ENCODE results near the gene CSTF3.

The CSTF3 gene

DNA sequence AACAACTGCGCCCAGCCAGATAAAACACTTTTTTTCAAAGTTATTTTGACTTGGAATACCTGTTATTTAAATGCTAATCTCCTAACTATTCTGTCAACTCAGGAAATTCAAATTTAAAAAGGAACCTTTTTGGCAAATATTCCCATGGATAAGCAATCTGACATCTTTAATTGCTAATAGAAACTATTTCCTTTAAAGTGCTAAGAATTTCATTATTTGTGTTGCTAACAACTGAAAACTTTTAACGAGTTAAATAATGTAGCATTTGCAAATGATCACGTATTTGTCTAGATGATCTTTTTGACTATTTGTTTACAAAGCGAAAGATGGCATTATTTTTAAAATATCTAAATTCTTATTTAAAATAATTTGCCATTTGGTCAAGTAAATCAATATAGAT is 28.8 kb downstream of the CSTF3 start:
- TF ChIP-seq SIN3A (IDR thresholded peaks at IDR 0.05; ENCODE audit: borderline replicate concordance, insufficient read depth, low read length) (no peak), POLR2AphosphoS5 (IDR thresholded peaks at IDR 0.05; ENCODE audit: low read depth, low read length) (no peak), FOXP2 (optimal IDR thresholded peaks at IDR 0.05; ENCODE audit: borderline replicate concordance, extremely low read depth, extremely low read length, insufficient read depth) (no peak), TAF1 (IDR thresholded peaks at IDR 0.05; ENCODE audit: borderline replicate concordance, insufficient read depth, low read length) (no peak)
- TF ChIP-seq, protein P1, sequence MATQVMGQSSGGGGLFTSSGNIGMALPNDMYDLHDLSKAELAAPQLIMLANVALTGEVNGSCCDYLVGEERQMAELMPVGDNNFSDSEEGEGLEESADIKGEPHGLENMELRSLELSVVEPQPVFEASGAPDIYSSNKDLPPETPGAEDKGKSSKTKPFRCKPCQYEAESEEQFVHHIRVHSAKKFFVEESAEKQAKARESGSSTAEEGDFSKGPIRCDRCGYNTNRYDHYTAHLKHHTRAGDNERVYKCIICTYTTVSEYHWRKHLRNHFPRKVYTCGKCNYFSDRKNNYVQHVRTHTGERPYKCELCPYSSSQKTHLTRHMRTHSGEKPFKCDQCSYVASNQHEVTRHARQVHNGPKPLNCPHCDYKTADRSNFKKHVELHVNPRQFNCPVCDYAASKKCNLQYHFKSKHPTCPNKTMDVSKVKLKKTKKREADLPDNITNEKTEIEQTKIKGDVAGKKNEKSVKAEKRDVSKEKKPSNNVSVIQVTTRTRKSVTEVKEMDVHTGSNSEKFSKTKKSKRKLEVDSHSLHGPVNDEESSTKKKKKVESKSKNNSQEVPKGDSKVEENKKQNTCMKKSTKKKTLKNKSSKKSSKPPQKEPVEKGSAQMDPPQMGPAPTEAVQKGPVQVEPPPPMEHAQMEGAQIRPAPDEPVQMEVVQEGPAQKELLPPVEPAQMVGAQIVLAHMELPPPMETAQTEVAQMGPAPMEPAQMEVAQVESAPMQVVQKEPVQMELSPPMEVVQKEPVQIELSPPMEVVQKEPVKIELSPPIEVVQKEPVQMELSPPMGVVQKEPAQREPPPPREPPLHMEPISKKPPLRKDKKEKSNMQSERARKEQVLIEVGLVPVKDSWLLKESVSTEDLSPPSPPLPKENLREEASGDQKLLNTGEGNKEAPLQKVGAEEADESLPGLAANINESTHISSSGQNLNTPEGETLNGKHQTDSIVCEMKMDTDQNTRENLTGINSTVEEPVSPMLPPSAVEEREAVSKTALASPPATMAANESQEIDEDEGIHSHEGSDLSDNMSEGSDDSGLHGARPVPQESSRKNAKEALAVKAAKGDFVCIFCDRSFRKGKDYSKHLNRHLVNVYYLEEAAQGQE (IDR thresholded peaks at IDR 0.05; ENCODE audit: insufficient read depth in 1 of 2, low read depth in 2 of 2, low read length in 2 of 2): no peak

DNA sequence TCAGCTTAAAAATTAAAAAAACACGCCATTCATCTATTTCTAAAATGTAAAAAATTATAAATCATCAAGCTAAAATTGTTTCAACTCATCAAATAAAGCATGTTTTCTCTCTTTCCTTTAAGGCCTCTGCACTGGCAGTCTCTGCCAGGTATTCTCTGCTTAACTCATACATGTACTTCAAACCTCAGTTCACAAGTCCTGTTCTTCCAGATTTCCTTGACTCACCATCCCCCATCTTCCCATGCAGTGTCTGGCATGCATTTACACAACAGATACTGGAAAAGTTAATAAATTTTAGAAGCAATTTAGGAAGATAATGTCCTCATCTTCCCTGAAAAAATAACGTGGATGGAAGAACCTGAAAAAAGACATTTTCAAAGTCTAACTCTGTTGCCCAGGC is 32.5 kb downstream of the CSTF3 start:
- TF ChIP-seq FOXP2 (optimal IDR thresholded peaks at IDR 0.05; ENCODE audit: borderline replicate concordance, extremely low read depth, extremely low read length, insufficient read depth): no peak
- TF ChIP-seq, protein P1 (IDR thresholded peaks at IDR 0.05; ENCODE audit: insufficient read depth in 1 of 2, low read depth in 2 of 2, low read length in 2 of 2): no peak

GRCh38 chr11:33125611-33126010 is 35.7 kb downstream of the CSTF3 start:
- TF ChIP-seq FOXP2 (optimal IDR thresholded peaks at IDR 0.05; ENCODE audit: borderline replicate concordance, extremely low read depth, extremely low read length, insufficient read depth): no peak
- TF ChIP-seq SIN3A (IDR thresholded peaks at IDR 0.05; ENCODE audit: borderline replicate concordance, insufficient read depth, low read length): no peak
- TF ChIP-seq TAF1 (IDR thresholded peaks at IDR 0.05; ENCODE audit: borderline replicate concordance, insufficient read depth, low read length): no peak
- TF ChIP-seq POLR2AphosphoS5 (IDR thresholded peaks at IDR 0.05; ENCODE audit: low read depth, low read length): no peak
- TF ChIP-seq, protein P1 (IDR thresholded peaks at IDR 0.05; ENCODE audit: insufficient read depth in 1 of 2, low read depth in 2 of 2, low read length in 2 of 2): no peak

DNA sequence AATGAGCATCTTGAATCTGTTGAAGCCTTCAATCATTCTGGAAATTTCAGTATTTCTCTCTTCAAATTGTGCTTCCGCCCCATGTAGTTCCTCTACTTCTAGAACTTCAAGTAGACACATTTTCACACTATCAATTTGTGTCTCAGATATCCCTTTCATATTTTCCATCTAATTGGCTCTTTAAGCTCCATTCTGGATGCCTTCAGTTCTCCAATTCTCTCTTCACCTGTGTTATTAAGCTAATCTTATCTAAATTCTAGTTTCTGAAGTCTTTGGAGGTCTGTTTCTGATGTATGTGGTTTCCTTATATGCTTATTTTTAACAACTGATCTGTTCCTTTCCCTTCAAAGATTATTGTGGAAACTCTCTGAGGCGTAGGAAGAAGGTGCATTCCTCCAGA is 36.3 kb downstream of the CSTF3 start:
- TF ChIP-seq POLR2AphosphoS5 (IDR thresholded peaks at IDR 0.05; ENCODE audit: low read depth, low read length) (no peak), TAF1 (IDR thresholded peaks at IDR 0.05; ENCODE audit: borderline replicate concordance, insufficient read depth, low read length) (no peak), SIN3A (IDR thresholded peaks at IDR 0.05; ENCODE audit: borderline replicate concordance, insufficient read depth, low read length) (no peak)

DNA sequence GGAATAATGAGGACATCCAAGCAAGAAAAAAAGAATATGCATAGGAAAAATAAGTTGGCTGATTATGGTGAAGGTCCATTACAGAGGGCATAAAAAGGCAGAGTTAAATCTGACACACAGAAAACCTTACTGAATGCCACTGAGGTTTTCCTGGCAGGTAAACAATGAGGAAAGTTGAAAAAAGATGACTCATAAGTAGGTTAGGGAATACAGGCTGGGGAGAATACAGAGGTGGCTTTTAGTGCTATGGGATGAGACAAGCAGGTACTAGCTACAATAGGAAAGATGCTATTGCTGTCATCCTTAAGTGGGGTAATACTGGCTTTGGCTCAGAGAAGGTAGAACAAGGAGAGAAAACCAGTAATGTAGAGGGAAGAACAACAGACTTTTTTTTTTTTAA is 44.7 kb downstream of the CSTF3 start:
- no peak for TF ChIP-seq SIN3A (IDR thresholded peaks at IDR 0.05; ENCODE audit: borderline replicate concordance, insufficient read depth, low read length)
- no peak for TF ChIP-seq FOXP2 (optimal IDR thresholded peaks at IDR 0.05; ENCODE audit: borderline replicate concordance, extremely low read depth, extremely low read length, insufficient read depth)
- TF ChIP-seq, protein P1 (IDR thresholded peaks at IDR 0.05; ENCODE audit: insufficient read depth in 1 of 2, low read depth in 2 of 2, low read length in 2 of 2): no peak
- TF ChIP-seq TAF1 (IDR thresholded peaks at IDR 0.05; ENCODE audit: borderline replicate concordance, insufficient read depth, low read length): no peak
- no peak for TF ChIP-seq POLR2AphosphoS5 (IDR thresholded peaks at IDR 0.05; ENCODE audit: low read depth, low read length)

Measured in PFSK-1 (cell line).